Endodermal cell (in vitro differentiated cells): ENCODE measurements around the gene MAML2. TPM values are rescaled to one million over a fixed set of nuclear protein-coding genes. Genes with fewer than 3 reads are reported as not detected.
A peak's percentile ranks its signal among the peaks of the same experiment; 100 is the strongest.

Source experiments
- DNase-seq: peaks from one replicate; pipeline ENCODE4 v3.0.0-alpha.2; 2017
- H3K27ac ChIP-seq: 2 replicates; pipeline ENCODE4 v1.5.1; 2013; ENCODE audit warnings: mild to moderate bottlenecking, low read depth, low read length, moderate library complexity
- H3K27me3 ChIP-seq: 2 replicates; pipeline ENCODE4 v1.6.1; 2013; ENCODE audit warnings: mild to moderate bottlenecking, low read length, moderate library complexity; ENCODE audit not compliant: insufficient read depth, control insufficient read depth, poor library complexity, severe bottlenecking
- H3K36me3 ChIP-seq: 2 replicates; pipeline ENCODE4 v1.7.0; 2013; ENCODE audit warnings: mild to moderate bottlenecking, low read length, moderate library complexity; ENCODE audit not compliant: control insufficient read depth, insufficient read depth
- H3K4me1 ChIP-seq: one replicate; pipeline ENCODE4 v1.7.0; 2013; ENCODE audit warnings: low read length; ENCODE audit not compliant: control insufficient read depth, insufficient read depth
- H3K4me3 ChIP-seq: 2 replicates; pipeline ENCODE4 v1.5.1; 2013; ENCODE audit warnings: mild to moderate bottlenecking, low read length, moderate library complexity
- H3K9ac ChIP-seq: 2 replicates; pipeline ENCODE4 v1.6.1; 2013; ENCODE audit warnings: mild to moderate bottlenecking, low read length, moderate library complexity; ENCODE audit not compliant: poor library complexity, severe bottlenecking; ENCODE audit errors: extremely low read depth
- H3K9me3 ChIP-seq: 2 replicates; pipeline ENCODE4 v1.6.1; 2013; ENCODE audit warnings: mild to moderate bottlenecking, low read length, moderate library complexity; ENCODE audit not compliant: control insufficient read depth
- H3K27ac Mint-ChIP-seq: 2 replicates; pipeline ENCODE4 v1.8.0; 2020; ENCODE audit warnings: mixed read lengths
- H3K27me3 Mint-ChIP-seq: 2 replicates; pipeline ENCODE4 v1.8.0; 2021; ENCODE audit warnings: mild to moderate bottlenecking, mixed read lengths; ENCODE audit not compliant: insufficient read depth
- H3K36me3 Mint-ChIP-seq: 2 replicates; pipeline ENCODE4 v1.8.0; 2020; ENCODE audit warnings: low read depth, mixed read lengths
- H3K4me1 Mint-ChIP-seq: 2 replicates; pipeline ENCODE4 v1.8.0; 2020; ENCODE audit warnings: mixed read lengths
- H3K4me3 Mint-ChIP-seq: 2 replicates; pipeline ENCODE4 v1.8.0; 2020; ENCODE audit warnings: mild to moderate bottlenecking, moderate library complexity, mixed read lengths
- H3K9me3 Mint-ChIP-seq: 2 replicates; pipeline ENCODE4 v1.8.0; 2020; ENCODE audit warnings: mild to moderate bottlenecking, mixed read lengths
- WGBS, 2 experiments: methylation state at CpG; one replicate each; pipeline versions ENCODE4 v1.1.5 to v1.1.7; 2013; ENCODE audit warnings: missing lambda C conversion rate in 2 of 2, mixed read lengths in 1 of 2; ENCODE audit not compliant: insufficient coverage in 1 of 2, insufficient read length in 1 of 2; 5-methylcytosine and 5-hydroxymethylcytosine counted together
- total RNA-seq, 2 donors: library from RNA; stranded (reverse); fragmentation: NEBNext Ultra II Directional in 1 of 2; extraction: Animal tissue kit (Norgen Biotek cat#: 25700) in 1 of 2; gene quantifications; 2 replicates in 1 of 2; 3 replicates in 1 of 2; pipeline ENCODE4 v1.2.1, GENCODE V29; 2021
- TF ChIP-seq, protein P1 (sequence below): fragments of 200-600 bp; sonication (generic); conservative IDR thresholded peaks from 2 replicates; pipeline ENCODE4 v1.5.0; 2021; ENCODE audit warnings: antibody characterized with exemption, mild to moderate bottlenecking

MAML2 gene
- total RNA-seq, 2 donors from 2014 or later: 6.6 to 8.0 TPM

DNA sequence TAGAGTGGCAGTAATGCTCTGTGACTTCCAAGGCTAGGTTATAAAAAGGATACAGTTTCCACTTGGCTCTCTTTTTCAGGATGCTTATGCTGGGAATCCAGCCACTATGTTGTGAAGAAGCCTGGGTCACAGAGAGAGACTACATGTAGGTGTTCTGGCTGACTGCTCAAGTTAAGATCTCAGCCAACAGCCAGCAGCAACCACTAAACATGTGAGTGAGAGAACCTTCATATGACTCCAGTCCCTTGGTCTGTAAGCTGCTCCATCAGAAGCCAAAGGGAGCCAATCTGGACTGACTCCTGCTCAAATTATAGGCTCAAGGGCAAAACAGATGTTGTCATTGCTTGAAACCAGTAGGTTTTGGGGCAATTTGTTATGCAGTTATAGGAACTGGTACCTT is 162.7 kb downstream of the MAML2 start:
- peak overlapping the region; percentile 78 for H3K27ac Mint-ChIP-seq
- H3K4me3 Mint-ChIP-seq: no peak overlapping the region
- H3K27me3 Mint-ChIP-seq: no peaks in the 10 kb centered on the region

DNA sequence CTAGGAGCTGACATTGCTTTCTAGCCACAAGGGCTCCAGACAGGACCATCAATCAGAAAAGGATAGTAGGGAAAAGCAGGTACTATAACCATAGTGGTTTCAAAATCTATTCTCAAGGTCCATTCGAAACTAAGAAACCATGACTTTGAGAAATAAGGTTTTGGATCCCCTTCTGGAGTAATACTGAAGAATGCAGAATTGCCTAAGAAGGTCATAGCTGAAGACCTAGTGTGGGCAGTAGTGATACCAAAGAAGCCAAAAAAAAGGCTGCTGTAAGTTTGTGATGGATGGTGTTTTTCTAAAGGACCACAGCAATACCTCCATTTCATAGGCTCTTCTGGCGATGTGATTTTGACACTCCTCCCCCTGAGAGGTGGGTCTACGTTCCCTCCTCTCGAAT is 163.1 kb downstream of the MAML2 start:
- H3K27ac Mint-ChIP-seq: peak overlapping the region; percentile 78
- H3K4me3 Mint-ChIP-seq: no peak overlapping the region

More for the DNA sequence above, 162.7 kb downstream of the MAML2 start:
- H3K4me3 ChIP-seq: no peak overlapping the region
- H3K4me1 ChIP-seq: peaks cover 3% of the 10 kb centered on the region
- H3K36me3 Mint-ChIP-seq: no peaks in the 10 kb centered on the region
- no peak overlapping the region for H3K9ac ChIP-seq
- TF ChIP-seq, protein P1, sequence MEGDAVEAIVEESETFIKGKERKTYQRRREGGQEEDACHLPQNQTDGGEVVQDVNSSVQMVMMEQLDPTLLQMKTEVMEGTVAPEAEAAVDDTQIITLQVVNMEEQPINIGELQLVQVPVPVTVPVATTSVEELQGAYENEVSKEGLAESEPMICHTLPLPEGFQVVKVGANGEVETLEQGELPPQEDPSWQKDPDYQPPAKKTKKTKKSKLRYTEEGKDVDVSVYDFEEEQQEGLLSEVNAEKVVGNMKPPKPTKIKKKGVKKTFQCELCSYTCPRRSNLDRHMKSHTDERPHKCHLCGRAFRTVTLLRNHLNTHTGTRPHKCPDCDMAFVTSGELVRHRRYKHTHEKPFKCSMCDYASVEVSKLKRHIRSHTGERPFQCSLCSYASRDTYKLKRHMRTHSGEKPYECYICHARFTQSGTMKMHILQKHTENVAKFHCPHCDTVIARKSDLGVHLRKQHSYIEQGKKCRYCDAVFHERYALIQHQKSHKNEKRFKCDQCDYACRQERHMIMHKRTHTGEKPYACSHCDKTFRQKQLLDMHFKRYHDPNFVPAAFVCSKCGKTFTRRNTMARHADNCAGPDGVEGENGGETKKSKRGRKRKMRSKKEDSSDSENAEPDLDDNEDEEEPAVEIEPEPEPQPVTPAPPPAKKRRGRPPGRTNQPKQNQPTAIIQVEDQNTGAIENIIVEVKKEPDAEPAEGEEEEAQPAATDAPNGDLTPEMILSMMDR: no peak
- H3K27ac ChIP-seq: no peak overlapping the region
- peaks cover 38% of the 10 kb centered on the region for H3K4me1 Mint-ChIP-seq
- DNase-seq: peak; percentile 69
- no peaks in the 10 kb centered on the region for H3K27me3 ChIP-seq
- no peaks in the 10 kb centered on the region for H3K36me3 ChIP-seq
- no peaks in the 10 kb centered on the region for H3K9me3 ChIP-seq
- no peaks in the 10 kb centered on the region for H3K9me3 Mint-ChIP-seq

DNA sequence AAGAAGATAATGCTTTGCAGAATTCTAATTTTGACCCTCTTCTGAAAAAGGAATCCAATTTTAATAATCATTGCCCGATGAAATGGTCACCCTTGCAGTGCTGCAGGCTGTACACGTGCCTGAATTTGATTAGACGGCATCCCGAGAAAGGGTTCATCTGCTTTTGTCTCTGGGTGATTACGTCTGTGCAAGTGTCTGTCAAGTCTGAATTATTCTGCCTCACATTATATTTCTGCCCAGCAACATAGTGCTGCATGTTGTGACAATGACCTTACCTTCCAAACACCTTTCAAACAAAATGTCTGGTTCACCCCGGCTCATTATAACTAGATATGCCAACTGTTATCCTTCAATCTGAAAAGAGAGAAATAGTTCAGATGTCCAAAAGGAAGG is 164.1 kb downstream of the MAML2 start:
- Mint-ChIP-seq H3K4me1 (peaks cover 35% of the 10 kb centered on the region), H3K27me3 (no peaks in the 10 kb centered on the region), H3K27ac (no peak overlapping the region), H3K9me3 (no peaks in the 10 kb centered on the region), H3K36me3 (no peaks in the 10 kb centered on the region), H3K4me3 (no peak overlapping the region)
- peaks cover 3% of the 10 kb centered on the region for H3K4me1 ChIP-seq
- DNase-seq: no peak
- H3K27me3 ChIP-seq: no peaks in the 10 kb centered on the region
- H3K27ac ChIP-seq: peak overlapping the region; percentile 60
- 87 to 96% methylated on average over 5 to 6 of the region's 6 CpGs for WGBS, 2 experiments
- TF ChIP-seq, protein P1: no peak
- no peaks in the 10 kb centered on the region for H3K36me3 ChIP-seq
- H3K4me3 ChIP-seq: no peak overlapping the region
- no peak overlapping the region for H3K9ac ChIP-seq
- H3K9me3 ChIP-seq: no peaks in the 10 kb centered on the region

More for the DNA sequence above, 163.1 kb downstream of the MAML2 start:
- no peaks in the 10 kb centered on the region for H3K27me3 Mint-ChIP-seq
- Histone ChIP-seq H3K36me3 (no peaks in the 10 kb centered on the region), H3K27ac (no peak overlapping the region), H3K9me3 (no peaks in the 10 kb centered on the region), H3K4me1 (peaks cover 3% of the 10 kb centered on the region), H3K9ac (no peak overlapping the region), H3K27me3 (no peaks in the 10 kb centered on the region), H3K4me3 (no peak overlapping the region)
- TF ChIP-seq, protein P1: no peak
- H3K9me3 Mint-ChIP-seq: no peaks in the 10 kb centered on the region
- no peak for DNase-seq
- H3K4me1 Mint-ChIP-seq: peaks cover 35% of the 10 kb centered on the region
- H3K36me3 Mint-ChIP-seq: no peaks in the 10 kb centered on the region
- 95 to 100% methylated on average over 1 to 4 of the region's 4 CpGs for WGBS, 2 experiments
